Activated CD4-positive, alpha-beta memory T cell treated with anti-CD3 and anti-CD28 coated beads for 36 hours (primary cell): ENCODE results near the gene DHRS3. TPM values are rescaled to one million over a fixed set of nuclear protein-coding genes. Genes with fewer than 3 reads are reported as not detected.
"Not testable (repeated sequence)": the region's sequence is repeated elsewhere in the genome, so short reads cannot be mapped to it uniquely, and the experiment has no call there.

Experiments
- CTCF ChIA-PET: fragments of 350-600 bp; sonication (Branson Sonifier 250); formaldehyde crosslinking; loops from one replicate; lab custom pipeline; 2021; ENCODE audit warnings: antibody characterized with exemption, inconsistent platforms; lab: Charles Lee
- POLR2A ChIA-PET: fragments of 350-600 bp; sonication (Branson Sonifier 250); formaldehyde crosslinking; loops from one replicate; lab custom pipeline; 2021; ENCODE audit warnings: antibody characterized with exemption; lab: Charles Lee
- DNase-seq: peaks from one replicate; pipeline ENCODE4 v3.0.0-alpha.2; 2020
- H3K27ac Mint-ChIP-seq: one replicate; pipeline ENCODE4 v1.8.0; 2021; ENCODE audit warnings: mixed read lengths
- H3K27me3 Mint-ChIP-seq: one replicate; pipeline ENCODE4 v1.8.0; 2021; ENCODE audit warnings: mixed read lengths
- H3K36me3 Mint-ChIP-seq: one replicate; pipeline ENCODE4 v1.8.0; 2021; ENCODE audit warnings: mixed read lengths
- H3K4me1 Mint-ChIP-seq: one replicate; pipeline ENCODE4 v1.8.0; 2021; ENCODE audit warnings: low read depth, mixed read lengths
- H3K4me3 Mint-ChIP-seq: one replicate; pipeline ENCODE4 v1.8.0; 2021; ENCODE audit warnings: mild to moderate bottlenecking, mixed read lengths
- H3K9me3 Mint-ChIP-seq: one replicate; pipeline ENCODE4 v1.8.0; 2021; ENCODE audit warnings: mixed read lengths
- intact Hi-C: fragments of 100-400 bp; cut with micrococcal nuclease; formaldehyde crosslinking; loops from one replicate; pipeline ENCODE4 v1.15.1; 2023
- total RNA-seq, 2 experiments: library from RNA; stranded (reverse); gene quantifications; one replicate each; pipeline ENCODE4 v1.2.3, GENCODE V29; 2021

DHRS3 gene
- total RNA-seq, 2 experiments from 2014 or later, result 57.6 to 58.8 TPM

- CTCF ChIA-PET, result no interaction called here
Measured at GRCh38 chr1:12565966-12566352, 52.1 kb downstream of the DHRS3 start.

GRCh38 chr1:12565094-12565965 lies 52.7 kb downstream of the DHRS3 start:
- no peak overlapping the region for H3K4me3 Mint-ChIP-seq
- POLR2A ChIA-PET, result no interaction called here
- peaks cover 29% of the 10 kb centered on the region for H3K9me3 Mint-ChIP-seq
- intact Hi-C loops, result no loop called here
- H3K27ac Mint-ChIP-seq, result no peak overlapping the region
- H3K4me1 Mint-ChIP-seq, result no peaks in the 10 kb centered on the region
- DNase-seq, result no peak
- peaks cover 35% of the 10 kb centered on the region for H3K36me3 Mint-ChIP-seq
- CTCF ChIA-PET, result no interaction called here
- H3K27me3 Mint-ChIP-seq, result no peaks in the 10 kb centered on the region

More at GRCh38 chr1:12565966-12566352, 52.1 kb downstream of the DHRS3 start:
- H3K27ac Mint-ChIP-seq, result no peak overlapping the region
- peaks cover 37% of the 10 kb centered on the region for H3K36me3 Mint-ChIP-seq
- intact Hi-C loops, result no loop called here
- H3K9me3 Mint-ChIP-seq, result peaks cover 29% of the 10 kb centered on the region
- DNase-seq, result no peak
- POLR2A ChIA-PET, result interaction anchor here (0.5 kb wide), 1 partner anchor 222 kb away, joined by 3 read pairs; no protein-coding TSS in a partner anchor
- no peak overlapping the region for H3K4me3 Mint-ChIP-seq
- no peaks in the 10 kb centered on the region for H3K4me1 Mint-ChIP-seq
- no peaks in the 10 kb centered on the region for H3K27me3 Mint-ChIP-seq

GRCh38 chr1:12564251-12564650 lies 53.8 kb downstream of the DHRS3 start:
- H3K4me3 Mint-ChIP-seq, H3K4me1 Mint-ChIP-seq, H3K27ac Mint-ChIP-seq, CTCF ChIA-PET, DNase-seq, POLR2A ChIA-PET, H3K27me3 Mint-ChIP-seq, intact Hi-C loops: not testable (repeated sequence)
- peaks cover 32% of the 10 kb centered on the region for H3K36me3 Mint-ChIP-seq
- peaks cover 29% of the 10 kb centered on the region for H3K9me3 Mint-ChIP-seq

- peaks cover 32% of the 10 kb centered on the region for H3K36me3 Mint-ChIP-seq
- H3K27me3 Mint-ChIP-seq, result no peaks in the 10 kb centered on the region
- no peak overlapping the region for H3K4me3 Mint-ChIP-seq
- H3K9me3 Mint-ChIP-seq, result peaks cover 29% of the 10 kb centered on the region
- DNase-seq, result no peak
- intact Hi-C loops, result no loop called here
- no peaks in the 10 kb centered on the region for H3K4me1 Mint-ChIP-seq
- H3K27ac Mint-ChIP-seq, result no peak overlapping the region
- CTCF ChIA-PET, result interaction anchor here (0.9 kb wide), 1 partner anchor 96 kb away, joined by 3 read pairs; no protein-coding TSS in a partner anchor
- POLR2A ChIA-PET, result no interaction called here
Measured at GRCh38 chr1:12562955-12563576, 54.9 kb downstream of the DHRS3 start.

GRCh38 chr1:12561121-12561520 lies 56.9 kb downstream of the DHRS3 start:
- ChIA-PET CTCF (no interaction called here), POLR2A (no interaction called here)
- Mint-ChIP-seq H3K9me3 (peaks cover 29% of the 10 kb centered on the region), H3K27me3 (no peaks in the 10 kb centered on the region), H3K27ac (no peak overlapping the region), H3K4me3 (no peak overlapping the region), H3K4me1 (no peaks in the 10 kb centered on the region), H3K36me3 (peaks cover 20% of the 10 kb centered on the region)
- intact Hi-C loops, result no loop called here
- DNase-seq, result no peak

GRCh38 chr1:12556957-12557935 lies 60.8 kb downstream of the DHRS3 start:
- no peaks in the 10 kb centered on the region for H3K36me3 Mint-ChIP-seq
- CTCF ChIA-PET, result no interaction called here
- H3K9me3 Mint-ChIP-seq, result peaks cover under 1% of the 10 kb centered on the region
- H3K27ac Mint-ChIP-seq, result no peak overlapping the region
- intact Hi-C loops, result no loop called here
- POLR2A ChIA-PET, result no interaction called here
- no peak for DNase-seq
- no peaks in the 10 kb centered on the region for H3K4me1 Mint-ChIP-seq
- H3K4me3 Mint-ChIP-seq, result no peak overlapping the region
- H3K27me3 Mint-ChIP-seq, result no peaks in the 10 kb centered on the region

- Mint-ChIP-seq H3K27ac (no peak overlapping the region), H3K4me1 (no peaks in the 10 kb centered on the region), H3K4me3 (no peak overlapping the region), H3K9me3 (no peaks in the 10 kb centered on the region), H3K27me3 (no peaks in the 10 kb centered on the region), H3K36me3 (no peaks in the 10 kb centered on the region)
- CTCF ChIA-PET, result no interaction called here
- DNase-seq, result no peak
- intact Hi-C loops, result no loop called here
- POLR2A ChIA-PET, result no interaction called here
Measured at GRCh38 chr1:12556368-12556930, 61.6 kb downstream of the DHRS3 start.

- H3K4me3 Mint-ChIP-seq, result no peak overlapping the region
- DNase-seq, result no peak
- ChIA-PET POLR2A (no interaction called here), CTCF (no interaction called here)
- no peaks in the 10 kb centered on the region for H3K9me3 Mint-ChIP-seq
- H3K27ac Mint-ChIP-seq, result no peak overlapping the region
- H3K4me1 Mint-ChIP-seq, result no peaks in the 10 kb centered on the region
- H3K36me3 Mint-ChIP-seq, result no peaks in the 10 kb centered on the region
- intact Hi-C loops, result no loop called here
- H3K27me3 Mint-ChIP-seq, result no peaks in the 10 kb centered on the region
Measured at GRCh38 chr1:12555411-12556367, 62.3 kb downstream of the DHRS3 start.

GRCh38 chr1:12554521-12555305 lies 63.3 kb downstream of the DHRS3 start:
- Mint-ChIP-seq H3K27me3 (no peaks in the 10 kb centered on the region), H3K4me3 (no peak overlapping the region), H3K4me1 (no peaks in the 10 kb centered on the region), H3K36me3 (no peaks in the 10 kb centered on the region), H3K9me3 (no peaks in the 10 kb centered on the region), H3K27ac (no peak overlapping the region)
- no peak for DNase-seq
- CTCF ChIA-PET, result no interaction called here
- intact Hi-C loops, result no loop called here
- POLR2A ChIA-PET, result no interaction called here

GRCh38 chr1:12553963-12554362 lies 64.0 kb downstream of the DHRS3 start:
- H3K4me1 Mint-ChIP-seq, result no peaks in the 10 kb centered on the region
- intact Hi-C loops, result no loop called here
- DNase-seq, result no peak
- no peaks in the 10 kb centered on the region for H3K9me3 Mint-ChIP-seq
- H3K27me3 Mint-ChIP-seq, result no peaks in the 10 kb centered on the region
- POLR2A ChIA-PET, result no interaction called here
- no peak overlapping the region for H3K4me3 Mint-ChIP-seq
- H3K27ac Mint-ChIP-seq, result no peak overlapping the region
- H3K36me3 Mint-ChIP-seq, result no peaks in the 10 kb centered on the region
- CTCF ChIA-PET, result no interaction called here
